OCI-LY7 (cell line): Measurements from ENCODE around the gene PITPNC1.

ENCODE experiments used
- EZH2phosphoT487 ChIP-seq: fragments of 200-600 bp; sonication (generic); IDR thresholded peaks from 2 replicates; pipeline ENCODE4 v1.6.1; 2018; ENCODE audit warnings: low read depth, borderline replicate concordance, mild to moderate bottlenecking, mixed run types, antibody characterized with exemption, low read length, moderate library complexity, mixed read lengths
- TF ChIP-seq, protein P1 (sequence below): fragments of 200-600 bp; sonication (generic); conservative IDR thresholded peaks from 2 replicates; pipeline ENCODE4 v1.5.1; 2014; ENCODE audit warnings: mild to moderate bottlenecking, antibody characterized with exemption, low read length, moderate library complexity, mixed read lengths

DNA sequence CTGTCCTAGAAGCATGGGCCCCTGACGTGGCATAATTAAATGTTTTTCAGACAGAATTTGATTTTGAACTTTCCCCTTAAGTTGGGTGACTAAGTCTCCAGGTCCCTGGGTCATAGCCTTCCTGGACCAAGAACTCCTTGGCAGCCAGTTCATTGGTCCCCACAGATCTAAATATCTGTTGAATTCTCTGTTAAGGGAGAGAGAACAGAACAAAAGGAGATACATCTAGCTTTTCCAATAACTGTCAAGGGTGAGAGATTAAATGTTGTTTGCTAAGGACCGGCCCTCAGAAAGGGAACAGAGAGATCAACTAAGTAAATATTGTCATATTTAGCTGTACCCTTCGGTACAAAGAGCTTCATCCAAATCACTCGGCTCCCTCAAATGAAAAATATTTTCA lies 262.5 kb downstream of the PITPNC1 start:
- TF ChIP-seq, protein P1, sequence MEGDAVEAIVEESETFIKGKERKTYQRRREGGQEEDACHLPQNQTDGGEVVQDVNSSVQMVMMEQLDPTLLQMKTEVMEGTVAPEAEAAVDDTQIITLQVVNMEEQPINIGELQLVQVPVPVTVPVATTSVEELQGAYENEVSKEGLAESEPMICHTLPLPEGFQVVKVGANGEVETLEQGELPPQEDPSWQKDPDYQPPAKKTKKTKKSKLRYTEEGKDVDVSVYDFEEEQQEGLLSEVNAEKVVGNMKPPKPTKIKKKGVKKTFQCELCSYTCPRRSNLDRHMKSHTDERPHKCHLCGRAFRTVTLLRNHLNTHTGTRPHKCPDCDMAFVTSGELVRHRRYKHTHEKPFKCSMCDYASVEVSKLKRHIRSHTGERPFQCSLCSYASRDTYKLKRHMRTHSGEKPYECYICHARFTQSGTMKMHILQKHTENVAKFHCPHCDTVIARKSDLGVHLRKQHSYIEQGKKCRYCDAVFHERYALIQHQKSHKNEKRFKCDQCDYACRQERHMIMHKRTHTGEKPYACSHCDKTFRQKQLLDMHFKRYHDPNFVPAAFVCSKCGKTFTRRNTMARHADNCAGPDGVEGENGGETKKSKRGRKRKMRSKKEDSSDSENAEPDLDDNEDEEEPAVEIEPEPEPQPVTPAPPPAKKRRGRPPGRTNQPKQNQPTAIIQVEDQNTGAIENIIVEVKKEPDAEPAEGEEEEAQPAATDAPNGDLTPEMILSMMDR: no peak
- no peak for TF ChIP-seq EZH2phosphoT487
